OCI-LY3 (cell line): ENCODE results near the gene SMARCA1.

ENCODE experiments used
- H2AFZ ChIP-seq: fragments of 200-600, 300-600 bp; shearing (Covaris generic); 2 replicates; pipeline ENCODE4 v1.6.0; 2014; ENCODE audit warnings: antibody characterized with exemption, low read depth, low read length
- H3K27ac ChIP-seq: fragments of 200-600, 300-600 bp; sonication (generic); 2 replicates; pipeline ENCODE4 v1.5.1; 2014; ENCODE audit warnings: mild to moderate bottlenecking, low read length, moderate library complexity, mixed read lengths
- H3K27me3 ChIP-seq: fragments of 200-600, 300-600 bp; sonication (generic); 2 replicates; pipeline ENCODE4 v1.6.1; 2014; ENCODE audit warnings: low read depth, low read length, mixed read lengths
- H3K36me3 ChIP-seq: fragments of 200-600, 300-600 bp; sonication (generic); replicated peaks from 2 replicates; pipeline ENCODE3; 2014; ENCODE audit warnings: low read depth, low read length, mixed read lengths
- H3K4me1 ChIP-seq: fragments of 300-600, 200-600 bp; sonication (generic); 2 replicates; pipeline ENCODE4 v1.6.1; 2014; ENCODE audit warnings: low read length, mixed read lengths
- H3K4me2 ChIP-seq: fragments of 200-600, 300-600 bp; sonication (generic); 2 replicates; pipeline ENCODE4 v1.6.1; 2014; ENCODE audit warnings: low read length, mixed read lengths
- H3K4me3 ChIP-seq: fragments of 300-600, 200-600 bp; sonication (generic); 2 replicates; pipeline ENCODE4 v1.5.1; 2014; ENCODE audit warnings: antibody characterized with exemption, mild to moderate bottlenecking, low read length, moderate library complexity
- H3K79me2 ChIP-seq: fragments of 300-600, 200-600 bp; shearing (Covaris generic); 2 replicates; pipeline ENCODE4 v1.6.1; 2014; ENCODE audit warnings: mild to moderate bottlenecking, low read length, mixed read lengths
- H3K9ac ChIP-seq: fragments of 300-600, 200-600 bp; shearing (Covaris generic); 2 replicates; pipeline ENCODE4 v1.6.0; 2014; ENCODE audit warnings: mild to moderate bottlenecking, low read length, moderate library complexity
- H3K9me3 ChIP-seq: fragments of 200-600, 300-600 bp; shearing (Covaris generic); 2 replicates; pipeline ENCODE4 v1.6.1; 2014; ENCODE audit warnings: low read length, mixed read lengths; ENCODE audit not compliant: insufficient read depth
- H4K20me1 ChIP-seq: fragments of 200-600, 300-600 bp; sonication (generic); 2 replicates; pipeline ENCODE4 v1.6.1; 2016; ENCODE audit warnings: low read length, mixed read lengths; ENCODE audit not compliant: insufficient read depth
- CTCF ChIP-seq: fragments of 200-600, 300-600 bp; sonication (generic); IDR thresholded peaks from 2 replicates; pipeline ENCODE4 v1.5.1; 2014; ENCODE audit warnings: antibody characterized with exemption, low read length, low read depth
- EZH2phosphoT487 ChIP-seq: fragments of 200-600 bp; shearing (Covaris generic); IDR thresholded peaks from 2 replicates; pipeline ENCODE4 v1.6.1; 2018; ENCODE audit warnings: antibody characterized with exemption, mixed run types, low read depth

SMARCA1 gene

DNA sequence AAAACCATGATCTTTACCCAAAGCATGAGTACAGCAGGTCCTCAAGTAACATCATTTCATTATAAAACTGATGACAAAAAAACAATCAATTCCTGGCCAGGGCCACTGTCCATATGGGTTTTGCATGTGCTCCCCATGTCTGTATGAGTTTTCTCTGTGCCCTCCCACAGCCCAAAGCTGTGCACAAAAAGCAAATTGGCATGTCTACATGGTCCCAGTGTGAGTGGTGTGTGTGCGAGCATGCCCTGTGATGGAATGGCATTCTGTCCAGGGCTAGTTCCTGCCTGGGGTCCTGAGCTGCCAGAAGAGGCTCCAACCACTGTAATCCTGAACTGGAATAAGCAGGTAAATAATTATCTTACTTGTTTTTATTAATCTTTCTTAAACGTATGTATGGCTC, 28.4 kb downstream of the SMARCA1 start:
- no peaks in the 10 kb centered on the region for H3K79me2 ChIP-seq
- H4K20me1 ChIP-seq = no peaks in the 10 kb centered on the region
- H3K9me3 ChIP-seq = no peaks in the 10 kb centered on the region
- H3K4me3 ChIP-seq = no peak overlapping the region
- no peak overlapping the region for H3K27ac ChIP-seq
- H2AFZ ChIP-seq = no peak overlapping the region
- H3K36me3 ChIP-seq = no peaks in the 10 kb centered on the region
- H3K4me1 ChIP-seq = no peaks in the 10 kb centered on the region
- H3K27me3 ChIP-seq = no peaks in the 10 kb centered on the region
- H3K9ac ChIP-seq = no peak overlapping the region
- no peak overlapping the region for H3K4me2 ChIP-seq
- TF ChIP-seq EZH2phosphoT487 (no peak), CTCF (no peak)

GRCh38 chrX:129493643-129494042, 29.6 kb downstream of the SMARCA1 start:
- H3K4me1 ChIP-seq = no peaks in the 10 kb centered on the region
- H2AFZ ChIP-seq = no peak overlapping the region
- H3K4me3 ChIP-seq = no peak overlapping the region
- H3K36me3 ChIP-seq = no peaks in the 10 kb centered on the region
- H3K9me3 ChIP-seq = no peaks in the 10 kb centered on the region
- TF ChIP-seq EZH2phosphoT487 (no peak), CTCF (no peak)
- no peaks in the 10 kb centered on the region for H4K20me1 ChIP-seq
- H3K79me2 ChIP-seq = no peaks in the 10 kb centered on the region
- H3K27me3 ChIP-seq = no peaks in the 10 kb centered on the region
- no peak overlapping the region for H3K27ac ChIP-seq
- no peak overlapping the region for H3K9ac ChIP-seq
- H3K4me2 ChIP-seq = no peak overlapping the region

- TF ChIP-seq CTCF = no peak
- no peak for TF ChIP-seq EZH2phosphoT487
- H3K4me3 ChIP-seq = no peak overlapping the region
- no peak overlapping the region for H3K27ac ChIP-seq
- no peaks in the 10 kb centered on the region for H3K79me2 ChIP-seq
- no peaks in the 10 kb centered on the region for H3K27me3 ChIP-seq
- H3K4me2 ChIP-seq = no peak overlapping the region
- H3K9me3 ChIP-seq = no peaks in the 10 kb centered on the region
- H3K9ac ChIP-seq = no peak overlapping the region
- H2AFZ ChIP-seq = no peak overlapping the region
- H3K36me3 ChIP-seq = no peaks in the 10 kb centered on the region
- H3K4me1 ChIP-seq = no peaks in the 10 kb centered on the region
- H4K20me1 ChIP-seq = no peaks in the 10 kb centered on the region
Measured at GRCh38 chrX:129490330-129490729, 33.0 kb downstream of the SMARCA1 start.

- TF ChIP-seq CTCF (no peak), EZH2phosphoT487 (no peak)
- Histone ChIP-seq H2AFZ (no peak overlapping the region), H3K27me3 (no peaks in the 10 kb centered on the region)
Measured at GRCh38 chrX:129488359-129488758, 34.9 kb downstream of the SMARCA1 start.

More at GRCh38 chrX:129488359-129488758, 34.9 kb downstream of the SMARCA1 start:
- Histone ChIP-seq H3K4me1 (no peaks in the 10 kb centered on the region), H3K4me3 (no peak overlapping the region), H3K27ac (no peak overlapping the region), H3K9ac (no peak overlapping the region), H3K79me2 (no peaks in the 10 kb centered on the region), H3K36me3 (no peaks in the 10 kb centered on the region), H4K20me1 (no peaks in the 10 kb centered on the region), H3K9me3 (no peaks in the 10 kb centered on the region), H3K4me2 (no peak overlapping the region)
